HPDE6-E6E7 (cell line): ENCODE measurements around the gene ING3.

Source experiments
- DNase-seq: peaks from one replicate; pipeline ENCODE4 v3.0.0; 2011; ENCODE audit warnings: missing footprints; ENCODE audit errors: extremely low spot score

The ING3 gene, protein sequence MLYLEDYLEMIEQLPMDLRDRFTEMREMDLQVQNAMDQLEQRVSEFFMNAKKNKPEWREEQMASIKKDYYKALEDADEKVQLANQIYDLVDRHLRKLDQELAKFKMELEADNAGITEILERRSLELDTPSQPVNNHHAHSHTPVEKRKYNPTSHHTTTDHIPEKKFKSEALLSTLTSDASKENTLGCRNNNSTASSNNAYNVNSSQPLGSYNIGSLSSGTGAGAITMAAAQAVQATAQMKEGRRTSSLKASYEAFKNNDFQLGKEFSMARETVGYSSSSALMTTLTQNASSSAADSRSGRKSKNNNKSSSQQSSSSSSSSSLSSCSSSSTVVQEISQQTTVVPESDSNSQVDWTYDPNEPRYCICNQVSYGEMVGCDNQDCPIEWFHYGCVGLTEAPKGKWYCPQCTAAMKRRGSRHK

DNA sequence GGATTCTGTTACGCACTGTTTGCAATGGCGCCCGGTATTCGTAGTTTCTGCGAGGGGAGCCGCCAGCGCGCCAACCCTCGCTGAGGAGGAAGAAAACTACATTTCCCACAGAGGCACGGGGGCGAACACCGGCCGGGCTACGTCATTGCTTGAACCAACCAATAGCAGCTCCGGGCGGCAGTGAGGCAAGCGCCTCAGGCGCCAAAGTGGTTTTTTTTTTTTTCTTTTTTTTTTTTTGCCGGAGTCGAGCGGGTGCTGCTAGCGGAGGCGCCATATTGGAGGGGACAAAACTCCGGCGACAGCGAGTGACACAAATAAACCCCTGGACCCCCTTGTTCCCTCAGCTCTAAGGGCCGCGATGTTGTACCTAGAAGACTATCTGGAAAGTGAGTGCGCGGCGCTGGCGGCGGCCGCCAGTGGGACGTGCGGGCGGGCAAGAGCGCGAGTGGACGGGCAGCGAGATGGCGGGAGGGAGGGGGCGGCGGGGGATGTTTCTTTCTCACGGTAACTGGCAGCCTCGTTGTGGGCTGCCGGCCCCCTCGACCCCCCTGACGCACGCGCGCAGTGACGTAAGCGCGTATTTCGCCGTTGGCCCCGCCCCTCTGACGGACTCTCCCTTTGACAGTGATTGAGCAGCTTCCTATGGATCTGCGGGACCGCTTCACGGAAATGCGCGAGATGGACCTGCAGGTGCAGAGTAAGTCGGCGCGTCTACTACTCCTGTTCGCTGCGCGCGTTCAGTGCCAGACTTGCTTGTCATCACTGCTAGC, at the start of gene ING3:
Gene ING3 (plus strand): TSS at position 239 of the 770 bp plus-strand sequence. CDS start 120 bp downstream, at position 359.
- peak; percentile 82 for DNase-seq

- no peak for DNase-seq
These were observed 35.1 kb upstream of the ING3 start for GRCh38 chr7:120915314-120916105.

- no peak for DNase-seq
These were observed 34.5 kb upstream of the ING3 start for GRCh38 chr7:120916121-120916520.

DNA sequence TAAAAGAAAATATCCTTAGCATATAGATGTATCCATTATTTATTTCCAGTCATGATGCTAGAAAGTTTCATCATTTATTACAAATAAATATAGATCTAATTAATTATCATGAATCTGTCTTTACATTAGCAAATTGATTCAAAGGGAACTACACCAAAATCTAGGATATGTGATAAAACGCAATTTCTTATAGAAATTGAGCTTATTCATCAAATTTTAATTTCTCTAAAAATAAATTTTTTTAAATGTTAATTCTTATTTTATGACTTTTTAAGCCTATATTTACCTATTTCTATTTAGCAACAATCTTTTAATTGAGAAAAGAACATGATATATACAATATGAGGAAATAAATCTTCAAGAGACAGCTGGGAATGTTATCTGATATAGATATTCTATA, 34.0 kb upstream of the ING3 start:
- DNase-seq: no peak

GRCh38 chr7:120919466-120919865, 31.1 kb upstream of the ING3 start:
- no peak for DNase-seq

GRCh38 chr7:120920034-120920433, 30.5 kb upstream of the ING3 start:
- no peak for DNase-seq

DNA sequence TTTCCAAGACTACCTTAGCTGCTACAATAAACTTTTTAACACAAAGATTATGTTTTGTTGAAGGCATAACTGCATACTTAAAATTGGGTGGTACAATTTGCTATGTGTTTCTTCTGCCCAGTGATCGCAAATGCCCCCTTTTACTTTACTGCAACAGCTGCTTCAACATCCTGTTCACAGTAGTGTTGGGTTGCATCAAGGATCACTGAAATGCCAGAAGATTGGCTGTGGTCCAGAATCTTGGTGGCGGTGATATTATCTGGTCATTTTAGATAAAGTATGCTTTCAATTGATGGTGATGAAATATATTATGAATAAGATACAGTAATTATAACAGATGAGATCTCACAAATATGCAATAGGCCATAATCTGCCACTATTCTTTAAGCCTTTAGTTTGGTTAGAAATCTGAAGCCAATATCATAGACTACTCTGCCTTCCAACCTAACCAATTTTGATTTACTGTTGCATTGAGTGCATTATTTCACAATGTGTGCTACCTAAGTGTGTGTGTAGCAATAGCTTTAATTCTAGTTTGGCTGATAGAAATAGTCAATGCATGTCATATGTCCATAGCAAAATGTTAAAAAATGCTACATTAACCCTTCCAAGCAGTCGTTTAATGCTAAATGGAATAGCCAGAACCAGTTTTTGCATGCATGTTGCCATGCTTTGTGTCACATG, 29.8 kb upstream of the ING3 start:
- no peak for DNase-seq

GRCh38 chr7:120924837-120925236, 25.7 kb upstream of the ING3 start:
- no peak for DNase-seq

DNA sequence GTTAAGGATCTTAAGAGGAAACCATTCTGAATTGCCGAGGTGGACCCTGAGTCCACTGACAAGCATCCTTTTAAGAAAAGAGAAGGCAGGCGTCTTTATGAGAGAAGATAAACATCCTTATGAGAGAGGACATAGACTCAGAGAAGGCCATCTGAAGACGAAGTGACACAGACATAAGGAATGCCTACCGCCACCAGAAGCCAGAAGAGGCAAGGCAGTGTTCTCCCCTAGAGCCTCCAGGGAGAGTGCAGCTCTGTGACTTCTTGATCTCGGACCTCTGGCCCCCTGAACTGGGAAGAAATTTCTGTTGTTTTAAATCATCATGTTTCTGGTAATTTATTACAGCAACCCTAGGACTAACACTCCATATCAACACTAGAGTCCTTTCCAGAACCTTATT, 25.2 kb upstream of the ING3 start:
- no peak for DNase-seq

- no peak for DNase-seq
These were observed 23.6 kb upstream of the ING3 start for GRCh38 chr7:120926943-120927346.

DNA sequence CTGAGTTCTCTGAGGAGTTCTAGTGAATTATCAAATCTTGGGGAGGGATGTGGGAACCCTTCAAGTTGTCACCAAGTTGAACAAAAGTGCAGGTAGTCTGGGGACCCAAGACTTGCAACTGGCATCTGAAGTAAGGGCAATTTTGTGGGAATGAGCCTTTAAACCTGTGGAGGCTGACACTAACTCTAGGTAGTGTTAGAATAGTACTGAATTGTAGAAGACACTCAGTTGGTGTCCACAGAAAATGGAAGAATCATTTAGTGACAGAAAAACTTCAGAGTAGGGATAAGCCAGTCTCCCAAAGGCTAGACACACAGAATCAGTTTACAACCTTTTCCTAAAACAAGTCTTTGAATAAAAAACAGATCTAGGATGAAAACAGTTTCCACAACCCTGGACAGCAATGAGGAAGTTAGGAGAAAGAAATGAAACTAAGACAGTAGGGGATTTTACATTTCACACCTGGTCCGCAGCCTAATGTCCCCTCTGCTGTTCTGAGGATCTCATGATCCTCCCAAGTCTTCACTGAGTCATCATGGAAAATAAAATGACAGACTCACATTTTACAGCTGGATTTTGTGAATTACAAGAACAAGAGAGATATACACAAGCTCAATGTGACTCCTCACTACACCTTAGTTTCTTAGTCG, 23.0 kb upstream of the ING3 start:
- DNase-seq: no peak

DNA sequence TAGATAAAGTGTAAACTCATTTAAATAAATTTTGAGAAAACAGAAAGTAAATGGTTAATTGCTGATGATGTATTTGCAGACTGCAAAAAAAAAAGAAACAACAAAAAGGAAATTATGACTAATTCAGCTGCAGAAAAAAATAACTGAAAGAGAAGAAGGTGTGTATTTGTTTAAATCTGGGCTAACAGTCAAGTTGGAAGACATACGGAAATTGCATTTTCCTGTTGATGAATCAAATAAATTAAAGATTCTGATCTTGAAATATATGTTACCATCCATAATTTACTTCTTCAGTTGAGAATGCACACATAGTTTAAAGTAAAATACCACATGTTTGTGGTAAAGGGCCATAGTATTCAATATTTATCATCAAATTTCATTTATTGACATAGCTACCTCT, 19.3 kb upstream of the ING3 start:
- DNase-seq: no peak

GRCh38 chr7:120933475-120933874, 17.1 kb upstream of the ING3 start:
- DNase-seq: no peak

GRCh38 chr7:120939345-120939744, 11.2 kb upstream of the ING3 start:
- DNase-seq: no peak

DNA sequence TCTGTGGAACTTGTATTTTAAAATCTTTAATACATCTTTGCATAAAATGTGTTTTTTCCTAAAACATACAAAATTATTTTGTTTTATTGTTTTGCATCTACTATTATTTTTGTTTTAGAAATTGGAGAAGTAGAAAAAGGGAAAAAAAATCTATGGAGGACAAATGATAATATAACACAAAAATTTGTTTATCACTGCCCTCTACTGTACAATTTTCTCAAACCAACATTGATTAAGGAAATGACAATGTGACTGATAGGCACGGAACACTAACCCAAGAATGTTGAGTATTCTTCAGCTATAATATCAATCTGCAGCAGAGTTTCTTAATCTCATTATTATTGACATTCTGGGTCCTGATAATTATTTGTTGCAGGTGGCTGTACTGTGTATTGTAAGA, 9.5 kb upstream of the ING3 start:
- no peak for DNase-seq

DNA sequence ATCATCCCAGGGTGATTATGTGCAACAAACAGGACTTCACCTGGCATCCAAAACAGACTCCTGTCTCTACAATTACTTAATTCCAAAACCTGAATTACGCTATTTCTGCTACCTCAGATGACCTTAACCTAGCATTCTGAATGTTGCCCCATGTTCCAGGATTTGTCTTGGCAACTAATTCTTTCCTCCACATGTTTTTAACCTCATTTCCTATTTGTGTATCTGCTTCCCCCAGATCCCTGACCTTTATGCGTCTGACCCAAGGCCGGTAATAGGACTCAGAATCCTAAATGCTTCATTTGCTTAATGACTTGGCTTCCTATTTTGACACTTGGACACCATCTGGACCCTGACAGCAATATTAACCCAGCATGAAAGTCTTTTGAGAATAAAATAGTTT, 8.7 kb upstream of the ING3 start:
- DNase-seq: no peak

DNA sequence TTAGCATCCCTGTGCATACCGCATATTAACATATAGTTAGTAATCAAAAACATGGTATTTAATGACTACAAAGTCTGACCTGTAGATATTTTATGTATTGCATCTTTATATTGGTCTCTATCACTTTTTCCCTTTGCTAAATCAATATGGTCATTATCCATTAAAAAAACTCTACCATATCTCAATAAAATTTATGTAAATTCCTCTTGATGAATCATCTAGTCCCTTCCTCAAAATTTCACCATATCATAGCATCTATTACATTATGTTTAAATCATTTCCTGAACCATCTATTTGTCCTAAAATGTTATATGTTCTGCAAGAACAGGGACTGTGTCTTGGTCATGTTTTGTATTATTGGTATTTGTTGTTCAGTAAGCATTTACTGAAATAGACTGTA, 7.7 kb upstream of the ING3 start:
- DNase-seq: no peak

GRCh38 chr7:120944826-120945562, 5.6 kb upstream of the ING3 start:
- no peak for DNase-seq

DNA sequence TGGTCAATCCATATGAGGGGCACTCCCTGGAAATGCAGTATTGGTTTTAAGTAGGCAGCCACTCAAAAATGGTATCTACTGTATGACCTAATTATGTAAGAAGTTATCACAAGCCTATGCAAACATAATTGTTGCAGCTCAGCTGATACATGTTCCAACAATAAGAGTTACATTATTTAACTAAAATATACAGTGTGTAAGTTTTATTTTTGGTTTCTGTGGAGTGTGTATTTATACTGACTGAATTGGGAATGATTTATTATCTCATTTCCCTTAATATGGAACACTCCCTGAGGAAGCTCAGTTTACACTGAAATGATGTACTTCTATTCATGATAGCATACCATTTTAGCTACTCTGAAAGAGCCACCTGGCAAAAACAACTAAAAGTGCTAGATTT, 2.6 kb upstream of the ING3 start:
- DNase-seq: no peak

GRCh38 chr7:120949393-120949911, 1.1 kb upstream of the ING3 start:
- no peak for DNase-seq
